Kidney epithelial cell (primary cell): Measurements from ENCODE around the gene GGT1. TPM values are rescaled to one million over a fixed set of nuclear protein-coding genes. Genes with fewer than 3 reads are reported as not detected.

Source experiments
- DNase-seq: peaks from one replicate; pipeline ENCODE4 v3.0.0-alpha.2; 2010; ENCODE audit warnings: low read depth
- H3K27me3 ChIP-seq: 2 replicates; pipeline ENCODE4 v1.6.0; 2011; ENCODE audit warnings: low read length; ENCODE audit not compliant: control insufficient read depth, insufficient read depth
- H3K36me3 ChIP-seq: 2 replicates; pipeline ENCODE4 v1.5.1; 2011; ENCODE audit warnings: low read length; ENCODE audit not compliant: control insufficient read depth, insufficient read depth
- H3K4me3 ChIP-seq: 2 replicates; pipeline ENCODE4 v1.5.1; 2011; ENCODE audit warnings: low read depth, mild to moderate bottlenecking, control low read depth, low read length
- total RNA-seq: library from RNA; depleted of rRNA; stranded (reverse); fragments of >200 nt; gene quantifications from 2 replicates; pipeline ENCODE4 v1.2.3, GENCODE V29; 2015
- TF ChIP-seq, protein P1 (sequence below): IDR thresholded peaks from 2 replicates; pipeline ENCODE4 v1.5.1; 2011; ENCODE audit warnings: mild to moderate bottlenecking, moderate library complexity, low read length, control low read depth, inconsistent platforms; ENCODE audit not compliant: insufficient read depth, poor library complexity, severe bottlenecking

GGT1 gene
- total RNA-seq, 1 donor from 2014 or later: 22.8 TPM

DNA sequence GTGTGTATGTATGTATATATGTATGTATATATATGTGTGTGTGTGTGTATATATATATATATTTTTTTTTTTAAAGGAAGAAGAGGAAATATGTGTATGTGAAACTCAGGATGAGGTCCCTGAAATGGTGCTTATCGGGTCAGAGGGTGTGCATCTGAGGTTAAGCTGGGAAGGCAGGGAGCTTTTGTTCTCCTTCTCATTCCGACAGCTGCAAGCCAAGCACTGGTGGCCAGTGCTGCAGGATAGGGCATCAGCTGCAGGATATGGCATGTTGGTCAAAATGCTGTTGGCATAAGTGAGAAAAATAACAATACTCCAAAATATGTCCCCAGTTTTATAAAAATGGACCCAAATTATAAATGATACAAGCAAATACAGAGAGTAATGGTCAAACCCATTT is 39.7 kb upstream of the GGT1 start:
- H3K36me3 ChIP-seq: no peaks in the 10 kb centered on the region
- no peak for DNase-seq
- TF ChIP-seq, protein P1, sequence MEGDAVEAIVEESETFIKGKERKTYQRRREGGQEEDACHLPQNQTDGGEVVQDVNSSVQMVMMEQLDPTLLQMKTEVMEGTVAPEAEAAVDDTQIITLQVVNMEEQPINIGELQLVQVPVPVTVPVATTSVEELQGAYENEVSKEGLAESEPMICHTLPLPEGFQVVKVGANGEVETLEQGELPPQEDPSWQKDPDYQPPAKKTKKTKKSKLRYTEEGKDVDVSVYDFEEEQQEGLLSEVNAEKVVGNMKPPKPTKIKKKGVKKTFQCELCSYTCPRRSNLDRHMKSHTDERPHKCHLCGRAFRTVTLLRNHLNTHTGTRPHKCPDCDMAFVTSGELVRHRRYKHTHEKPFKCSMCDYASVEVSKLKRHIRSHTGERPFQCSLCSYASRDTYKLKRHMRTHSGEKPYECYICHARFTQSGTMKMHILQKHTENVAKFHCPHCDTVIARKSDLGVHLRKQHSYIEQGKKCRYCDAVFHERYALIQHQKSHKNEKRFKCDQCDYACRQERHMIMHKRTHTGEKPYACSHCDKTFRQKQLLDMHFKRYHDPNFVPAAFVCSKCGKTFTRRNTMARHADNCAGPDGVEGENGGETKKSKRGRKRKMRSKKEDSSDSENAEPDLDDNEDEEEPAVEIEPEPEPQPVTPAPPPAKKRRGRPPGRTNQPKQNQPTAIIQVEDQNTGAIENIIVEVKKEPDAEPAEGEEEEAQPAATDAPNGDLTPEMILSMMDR: no peak
- H3K4me3 ChIP-seq: no peak overlapping the region
- H3K27me3 ChIP-seq: no peaks in the 10 kb centered on the region

DNA sequence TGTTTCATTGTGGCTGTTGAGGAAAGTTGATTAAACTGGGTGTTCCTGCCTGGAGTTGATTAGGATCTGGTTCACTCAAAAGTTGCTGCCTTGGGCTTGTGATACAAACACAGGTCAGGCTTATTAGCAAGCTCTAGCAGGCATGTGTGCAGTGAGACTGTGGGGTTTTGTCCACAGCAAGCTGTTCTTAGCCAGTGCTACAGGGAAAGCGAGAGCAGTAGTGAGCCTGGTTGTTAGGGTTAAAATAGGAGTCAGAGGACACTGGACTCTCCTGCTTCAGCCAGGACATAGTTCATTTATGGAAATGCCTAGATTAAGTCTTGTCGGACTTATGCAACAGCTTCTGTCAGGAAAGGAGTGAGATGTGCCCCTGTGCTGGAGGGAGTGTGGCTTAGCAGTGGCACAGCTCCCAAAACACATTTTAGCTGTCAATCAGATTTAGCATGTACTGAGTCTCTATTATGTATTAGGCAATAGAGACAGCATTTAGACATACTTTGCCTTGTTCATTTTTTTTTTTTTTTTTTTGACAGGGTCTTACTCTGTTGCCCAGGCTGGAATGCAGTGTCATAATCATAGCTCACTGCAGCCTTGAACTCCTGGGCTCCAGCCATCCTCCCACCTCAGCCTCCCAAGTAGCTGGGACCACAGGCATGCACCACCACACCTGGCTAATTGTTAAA is 38.5 kb upstream of the GGT1 start:
- no peak for DNase-seq
- Histone ChIP-seq H3K27me3 (no peaks in the 10 kb centered on the region), H3K36me3 (no peaks in the 10 kb centered on the region), H3K4me3 (no peak overlapping the region)
- TF ChIP-seq, protein P1: no peak

DNA sequence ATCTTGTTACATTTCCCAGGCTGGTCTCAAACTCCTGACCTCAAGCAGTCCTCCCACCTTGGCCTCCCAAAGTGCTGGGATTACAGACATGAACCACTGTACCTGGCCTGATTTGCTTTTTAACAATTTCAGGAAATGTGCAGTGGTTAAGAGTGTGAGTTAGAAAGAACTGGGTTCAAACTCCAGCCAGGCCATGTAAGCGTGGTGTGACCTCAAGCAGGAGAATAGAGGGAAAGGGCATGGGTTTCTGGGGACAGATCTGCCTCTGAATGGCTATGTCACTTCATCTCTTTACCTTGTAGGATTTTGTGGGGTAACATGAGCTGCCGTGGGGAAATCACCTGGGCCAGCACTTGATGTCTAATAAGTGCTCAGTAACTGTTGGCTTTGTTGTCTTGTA is 37.9 kb upstream of the GGT1 start:
- H3K4me3 ChIP-seq: no peak overlapping the region
- TF ChIP-seq, protein P1: no peak
- H3K27me3 ChIP-seq: no peaks in the 10 kb centered on the region
- DNase-seq: no peak
- no peaks in the 10 kb centered on the region for H3K36me3 ChIP-seq

DNA sequence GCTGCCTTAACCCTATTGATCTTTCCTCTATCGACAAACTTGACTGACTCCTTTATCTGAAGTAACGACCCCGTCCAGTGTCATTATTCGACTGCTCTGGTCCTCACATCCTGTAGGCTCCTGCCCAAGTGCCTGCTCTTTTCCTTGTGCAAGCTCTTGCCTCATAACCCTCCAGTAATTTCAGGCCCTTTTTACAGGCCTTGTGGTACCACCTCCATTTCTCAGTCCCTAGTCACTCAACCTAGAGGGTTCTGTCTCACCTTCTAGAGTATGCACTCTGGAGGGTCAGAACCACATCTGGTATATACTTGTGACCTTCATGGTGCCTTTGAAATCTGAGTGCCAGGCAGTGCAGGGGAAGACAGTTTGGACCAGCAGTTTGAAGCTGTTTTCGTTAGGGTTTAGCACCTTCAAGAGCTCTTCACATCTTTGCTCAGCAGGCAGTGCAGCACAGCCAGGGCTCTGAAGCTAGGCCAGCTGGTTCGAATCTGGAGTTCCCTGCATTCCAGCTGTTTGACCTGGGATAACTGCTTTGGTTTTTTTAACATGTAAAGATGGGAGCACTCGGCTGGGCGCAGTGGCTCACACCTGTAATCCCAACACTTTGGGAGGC is 36.0 kb upstream of the GGT1 start:
- Histone ChIP-seq H3K4me3 (no peak overlapping the region), H3K27me3 (no peaks in the 10 kb centered on the region), H3K36me3 (no peaks in the 10 kb centered on the region)
- no peak for DNase-seq
- TF ChIP-seq, protein P1: no peak

DNA sequence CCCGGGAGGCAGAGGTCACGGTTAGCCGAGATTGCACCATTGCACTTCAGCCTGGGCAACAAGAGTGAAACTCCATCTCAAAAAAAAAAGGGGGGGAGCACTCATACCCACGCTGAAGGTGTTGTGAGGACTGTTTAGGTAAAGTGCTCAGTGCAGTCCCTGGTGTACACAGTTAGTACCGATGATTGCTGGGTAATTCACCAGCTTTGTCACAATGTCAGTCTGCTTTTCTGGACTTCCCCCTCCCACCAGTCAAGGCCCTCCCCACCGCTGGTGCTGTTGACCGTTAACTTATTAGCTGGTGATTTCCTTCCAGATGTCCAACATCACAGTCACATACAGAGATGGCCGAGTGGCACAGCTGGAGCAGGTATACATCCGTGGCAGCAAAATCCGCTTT is 35.3 kb upstream of the GGT1 start:
- Histone ChIP-seq H3K36me3 (no peaks in the 10 kb centered on the region), H3K27me3 (no peaks in the 10 kb centered on the region), H3K4me3 (no peak overlapping the region)
- TF ChIP-seq, protein P1: no peak
- DNase-seq: no peak

DNA sequence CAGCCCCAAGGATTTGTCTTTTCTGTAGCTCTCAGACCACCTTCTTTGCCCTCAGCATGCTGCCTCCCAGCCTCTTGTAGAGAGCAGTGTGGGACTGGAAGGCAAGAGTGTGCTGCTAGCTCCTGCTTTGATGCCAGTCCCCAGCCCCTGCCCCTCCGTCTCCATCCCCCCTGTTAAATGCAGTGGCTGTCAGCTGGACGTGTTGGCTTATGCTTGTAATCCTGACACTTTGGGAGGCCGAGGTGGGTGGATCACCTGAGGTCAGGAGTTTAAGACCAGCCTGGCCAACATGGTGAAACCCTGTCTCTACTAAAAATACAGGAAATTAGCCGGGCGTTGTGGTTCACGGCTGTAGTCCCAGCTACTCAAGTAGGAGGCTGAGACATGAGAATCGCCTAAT is 31.7 kb upstream of the GGT1 start:
- TF ChIP-seq, protein P1: no peak
- no peaks in the 10 kb centered on the region for H3K36me3 ChIP-seq

More for the DNA sequence above, 31.7 kb upstream of the GGT1 start:
- H3K27me3 ChIP-seq: no peaks in the 10 kb centered on the region
- no peak for DNase-seq
- H3K4me3 ChIP-seq: no peak overlapping the region
